SHP77 (cell line): ENCODE results near the gene CNTN4.

ENCODE experiments used
- DNase-seq, 2 experiments: peaks; one replicate each; lab custom pipeline; 2025; lab: John Stamatoyannopoulos, UW

Gene CNTN4

GRCh38 chr3:3037156-3037555, 938.5 kb downstream of the CNTN4 start:
- DNase-seq = no peak

GRCh38 chr3:3038201-3038991, 939.7 kb downstream of the CNTN4 start:
- DNase-seq = no peak

GRCh38 chr3:3053974-3054373, 955.3 kb downstream of the CNTN4 start:
- no peak for DNase-seq

- DNase-seq = no peak
These were observed 961.0 kb downstream of the CNTN4 start for GRCh38 chr3:3059645-3060044.

GRCh38 chr3:3064297-3064696, 965.6 kb downstream of the CNTN4 start:
- DNase-seq = no peak

- no peak for DNase-seq
These were observed 967.2 kb downstream of the CNTN4 start for GRCh38 chr3:3065876-3066275.

- DNase-seq = no peak
These were observed 967.7 kb downstream of the CNTN4 start for GRCh38 chr3:3066378-3066777.

- DNase-seq = no peak
These were observed 968.2 kb downstream of the CNTN4 start for GRCh38 chr3:3066910-3067309.

GRCh38 chr3:3068358-3068881, 969.8 kb downstream of the CNTN4 start:
- DNase-seq = no peak

- no peak for DNase-seq
These were observed 971.1 kb downstream of the CNTN4 start for GRCh38 chr3:3069723-3070122.

GRCh38 chr3:3071136-3071535, 972.5 kb downstream of the CNTN4 start:
- DNase-seq = no peak

- DNase-seq = no peak
These were observed 976.0 kb downstream of the CNTN4 start for GRCh38 chr3:3074551-3075257.

GRCh38 chr3:3080309-3080708, 981.6 kb downstream of the CNTN4 start:
- no peak for DNase-seq

GRCh38 chr3:3081381-3082233, 982.9 kb downstream of the CNTN4 start:
- DNase-seq = no peak

GRCh38 chr3:3082234-3082924, 983.7 kb downstream of the CNTN4 start:
- DNase-seq = no peak

- DNase-seq = no peak
These were observed 986.2 kb downstream of the CNTN4 start for GRCh38 chr3:3084890-3085289.

- no peak for DNase-seq
These were observed 987.1 kb downstream of the CNTN4 start for GRCh38 chr3:3085782-3086181.

- no peak for DNase-seq
These were observed 987.6 kb downstream of the CNTN4 start for GRCh38 chr3:3086239-3086638.

GRCh38 chr3:3087279-3087678, 988.6 kb downstream of the CNTN4 start:
- no peak for DNase-seq

- no peak for DNase-seq
These were observed 989.2 kb downstream of the CNTN4 start for GRCh38 chr3:3087716-3088465.

- DNase-seq = no peak
These were observed 990.4 kb downstream of the CNTN4 start for GRCh38 chr3:3089017-3089416.
